Heart left ventricle (tissue), 16 donors: ENCODE data around the gene SLC12A5. TPM values are rescaled to one million over a fixed set of nuclear protein-coding genes. Genes with fewer than 3 reads are reported as not detected.

Experiments
- ATAC-seq, 4 donors: fragments of 200-7000 bp; cut with Tn5 transposase; one replicate each; pipeline ENCODE4 v1.9.1; 2020 to 2022; ENCODE audit warnings: moderate library complexity in 4 of 4, mild to moderate bottlenecking in 3 of 4, moderate number of reproducible peaks in 1 of 4
- DNase-seq, 5 donors: peaks; one replicate each; pipeline ENCODE4 v3.0.0-alpha.2; 2020
- H3K27ac ChIP-seq, 12 donors: fragments of 200-600 bp; sonication (generic) in 4 of 12; one replicate each; pipeline versions ENCODE4 v1.5.0 to v1.8.0; 2016 to 2022; ENCODE audit warnings: mild to moderate bottlenecking in 2 of 12
- H3K27me3 ChIP-seq, 9 donors: fragments of 200-600 bp; sonication (generic) in 2 of 9; one replicate each; pipeline versions ENCODE4 v1.5.1 to v1.8.0; 2016 to 2022; ENCODE audit warnings: mild to moderate bottlenecking in 3 of 9
- H3K36me3 ChIP-seq, 9 donors: fragments of 200-600 bp; sonication (generic) in 2 of 9; one replicate each; pipeline versions ENCODE4 v1.5.0 to v1.8.0; 2018 to 2022; ENCODE audit warnings: mild to moderate bottlenecking in 2 of 9
- H3K4me1 ChIP-seq, 12 donors: fragments of 200-600 bp; sonication (generic) in 4 of 12; one replicate each; pipeline versions ENCODE4 v1.5.0 to v1.8.0; 2016 to 2022; ENCODE audit warnings: mild to moderate bottlenecking in 3 of 12
- H3K4me3 ChIP-seq, 12 donors: fragments of 200-600 bp; sonication (generic) in 4 of 12; one replicate each; pipeline versions ENCODE4 v1.5.0 to v1.8.0; 2017 to 2022; ENCODE audit warnings: mild to moderate bottlenecking in 9 of 12, moderate library complexity in 4 of 12
- H3K9me3 ChIP-seq, 12 donors: fragments of 200-600 bp; sonication (generic) in 4 of 12; one replicate each; pipeline versions ENCODE4 v1.5.0 to v1.8.0; 2016 to 2022; ENCODE audit warnings: mild to moderate bottlenecking in 1 of 12
- POLR2A ChIP-seq, 2 donors: fragments of 450-650 bp; IDR thresholded peaks; one replicate each; pipeline ENCODE4 v1.6.1; 2017; ENCODE audit warnings: antibody characterized with exemption in 2 of 2, mild to moderate bottlenecking in 2 of 2, moderate library complexity in 2 of 2
- WGBS, 4 donors: extraction: QIAGEN DNeasy Blood & Tissue Kit in 2 of 4; methylation state at CpG; one replicate each; pipeline versions ENCODE4 v1.1.5 to v1.1.7; 2013 to 2018; 5-methylcytosine and 5-hydroxymethylcytosine counted together
- intact Hi-C, 10 donors: fragments of 100-400 bp; cut with DNase I; formaldehyde crosslinking; loops; one replicate each; pipeline versions ENCODE4 v1.11.1 to v1.14.2; 2022
- polyA plus RNA-seq, 2 donors: library from polyadenylated mRNA; stranded (reverse); fragments of 200-250 nt; gene quantifications; one replicate each; pipeline ENCODE4 v1.2.3, GENCODE V29; 2013
- total RNA-seq, 9 donors: library from RNA; depleted of rRNA in 2 of 9; stranded (reverse); fragments of >200 nt in 2 of 9; fragmentation: NEBNext Ultra II Directional in 3 of 9; extraction: Animal tissue kit (Norgen Biotek cat#: 25700) in 3 of 9; gene quantifications; one replicate each; pipeline versions ENCODE4 v1.1.0 to v1.2.4, GENCODE V29; 2016 to 2023
- TF ChIP-seq, protein P1 (sequence below), 12 donors: fragments of 200-600 bp; sonication (generic) in 4 of 12; IDR thresholded peaks; one replicate each; pipeline versions ENCODE4 v1.5.0 to v1.8.0; 2018 to 2022; ENCODE audit warnings: antibody characterized with exemption in 12 of 12, mild to moderate bottlenecking in 5 of 12
- donor health status: ischemic (EF 13 %, LVEDD 7.1; RV severe dilation, severe dysfunction).
- donor health status: healthy with polysubstance abuse.
- donor health status: DM: no; HTN: yes; CAD: no.
- donor health status: DM: no; HTN: no; CAD: no.
- donor health status: ischemic (EF 25% LVEDD 6.9; RV normal size, moderate dysfunction).
- donor health status: ischemic (EF 25% LVEDD 5.7; RV mildly dilated, moderate dysfunction).
- donor health status: healthy.
- donor health status: DM: yes; HTN: yes; CAD: no.
- donor health status: ischemic (EF 35%, LVEDD 5.7; RV mildly dilated, moderate dysfunction).
- donor health status: nonischemic (EF 11% LVEDD 7.7; RV severe dilation, severe dysfunction).
- donor health status: DM: yes; HTN: yes; CAD: no.
- donor health status: PGD.
- donor health status: ischemic (EF 29% LVEDD 5.4; RV normal size, mild dysfunction).
- donor health status: nonischemic (EF 23%, LVEDD 6.1; RV moderate dilation, normal function).

Gene SLC12A5
- total and polyA plus RNA-seq, 11 donors: 0.73 to 1.7 (median 1.2) TPM; not detected in 8

DNA sequence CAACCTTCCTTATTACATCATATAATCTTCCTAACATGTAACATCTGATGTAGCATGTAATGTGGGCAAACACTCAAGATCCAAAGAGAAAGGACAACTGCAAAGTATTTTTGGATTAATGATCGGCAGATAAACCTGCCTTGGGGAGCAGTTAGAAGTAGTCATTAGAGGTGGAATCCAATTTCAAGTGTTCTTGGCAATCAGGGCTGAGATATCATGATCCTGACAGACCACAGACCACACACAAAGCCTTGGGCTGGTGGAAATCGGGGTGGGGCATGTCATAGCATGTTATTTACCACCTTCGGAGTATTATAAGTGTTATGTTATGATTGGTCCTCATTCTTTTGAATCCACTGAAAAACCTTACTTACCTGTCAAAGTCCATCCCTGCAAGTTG lies 44.4 kb downstream of the SLC12A5 start:
- no peaks in the 10 kb centered on the region for H3K9me3 ChIP-seq
- 58 to 69% (median 63%) methylated on average over 3 of the region's 3 CpGs for WGBS, 4 donors
- ATAC-seq: no peak
- H3K36me3 ChIP-seq: peaks cover 0 to 76% (median 61%) of the 10 kb centered on the region in 9 donors
- no peaks in the 10 kb centered on the region for H3K27me3 ChIP-seq
- H3K4me3 ChIP-seq: no peak overlapping the region
- no peak for DNase-seq
- no peak for TF ChIP-seq POLR2A (IDR thresholded peaks at IDR 0.05)
- TF ChIP-seq, protein P1, sequence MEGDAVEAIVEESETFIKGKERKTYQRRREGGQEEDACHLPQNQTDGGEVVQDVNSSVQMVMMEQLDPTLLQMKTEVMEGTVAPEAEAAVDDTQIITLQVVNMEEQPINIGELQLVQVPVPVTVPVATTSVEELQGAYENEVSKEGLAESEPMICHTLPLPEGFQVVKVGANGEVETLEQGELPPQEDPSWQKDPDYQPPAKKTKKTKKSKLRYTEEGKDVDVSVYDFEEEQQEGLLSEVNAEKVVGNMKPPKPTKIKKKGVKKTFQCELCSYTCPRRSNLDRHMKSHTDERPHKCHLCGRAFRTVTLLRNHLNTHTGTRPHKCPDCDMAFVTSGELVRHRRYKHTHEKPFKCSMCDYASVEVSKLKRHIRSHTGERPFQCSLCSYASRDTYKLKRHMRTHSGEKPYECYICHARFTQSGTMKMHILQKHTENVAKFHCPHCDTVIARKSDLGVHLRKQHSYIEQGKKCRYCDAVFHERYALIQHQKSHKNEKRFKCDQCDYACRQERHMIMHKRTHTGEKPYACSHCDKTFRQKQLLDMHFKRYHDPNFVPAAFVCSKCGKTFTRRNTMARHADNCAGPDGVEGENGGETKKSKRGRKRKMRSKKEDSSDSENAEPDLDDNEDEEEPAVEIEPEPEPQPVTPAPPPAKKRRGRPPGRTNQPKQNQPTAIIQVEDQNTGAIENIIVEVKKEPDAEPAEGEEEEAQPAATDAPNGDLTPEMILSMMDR (IDR thresholded peaks at IDR 0.05): no peak
- H3K4me1 ChIP-seq: peaks cover 0 to 12% (median 0%) of the 10 kb centered on the region in 12 donors
- intact Hi-C loops: loop anchor here in 1 of 10 donors (10.0 kb wide), 1 partner anchor 49 kb away; the partner anchor contains the start of gene SLC12A5
- no peak overlapping the region for H3K27ac ChIP-seq

- intact Hi-C loops: loop anchor here in 1 of 10 donors (10.0 kb wide), 1 partner anchor 49 kb away; the partner anchor contains the start of gene SLC12A5
- TF ChIP-seq POLR2A (IDR thresholded peaks at IDR 0.05): no peak
- TF ChIP-seq, protein P1 (IDR thresholded peaks at IDR 0.05): no peak
- DNase-seq: no peak
- Histone ChIP-seq H3K4me1 (peaks cover 0 to 12% (median 0%) of the 10 kb centered on the region in 12 donors), H3K4me3 (no peak overlapping the region), H3K27me3 (no peaks in the 10 kb centered on the region), H3K27ac (no peak overlapping the region), H3K9me3 (no peaks in the 10 kb centered on the region), H3K36me3 (peaks cover 0 to 76% (median 61%) of the 10 kb centered on the region in 9 donors)
- 70 to 79% (median 72%) methylated on average over 3 of the region's 3 CpGs for WGBS, 4 donors
- ATAC-seq: no peak
Measured at GRCh38 chr20:46074006-46074405, 45.0 kb downstream of the SLC12A5 start.

DNA sequence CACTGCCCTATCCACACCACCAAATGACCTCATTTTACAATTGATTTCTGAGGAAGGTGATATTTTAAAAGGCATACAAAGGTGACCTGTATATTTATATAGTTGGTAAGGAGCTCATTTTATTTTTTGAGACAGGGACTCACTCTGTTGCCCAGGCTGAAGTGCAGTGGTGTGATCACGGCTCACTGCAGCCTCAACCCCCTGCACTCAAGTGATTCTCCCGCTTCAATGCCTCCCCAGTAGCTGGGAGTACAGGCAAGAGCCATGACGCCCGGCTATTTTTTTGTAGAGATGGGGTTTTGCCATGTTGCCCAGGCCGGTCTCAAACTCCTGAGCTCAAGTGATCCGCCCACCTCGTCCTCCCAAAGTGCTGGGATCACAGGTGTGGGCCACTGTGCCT lies 47.8 kb downstream of the SLC12A5 start:
- ATAC-seq (no peak), DNase-seq (no peak)
- Histone ChIP-seq H3K36me3 (peaks cover 0 to 67% (median 53%) of the 10 kb centered on the region in 9 donors), H3K4me3 (no peak overlapping the region), H3K27me3 (no peaks in the 10 kb centered on the region), H3K9me3 (no peaks in the 10 kb centered on the region), H3K27ac (no peak overlapping the region), H3K4me1 (peaks cover 0 to 22% (median 13%) of the 10 kb centered on the region in 12 donors)
- 82 to 92% (median 87%) methylated on average over 7 of the region's 7 CpGs for WGBS, 4 donors
- intact Hi-C loops: loop anchor here in 1 of 10 donors (10.0 kb wide), 1 partner anchor 52 kb away; the partner anchor contains the start of gene SLC12A5
- no peak for TF ChIP-seq POLR2A (IDR thresholded peaks at IDR 0.05)
- TF ChIP-seq, protein P1 (IDR thresholded peaks at IDR 0.05): no peak

DNA sequence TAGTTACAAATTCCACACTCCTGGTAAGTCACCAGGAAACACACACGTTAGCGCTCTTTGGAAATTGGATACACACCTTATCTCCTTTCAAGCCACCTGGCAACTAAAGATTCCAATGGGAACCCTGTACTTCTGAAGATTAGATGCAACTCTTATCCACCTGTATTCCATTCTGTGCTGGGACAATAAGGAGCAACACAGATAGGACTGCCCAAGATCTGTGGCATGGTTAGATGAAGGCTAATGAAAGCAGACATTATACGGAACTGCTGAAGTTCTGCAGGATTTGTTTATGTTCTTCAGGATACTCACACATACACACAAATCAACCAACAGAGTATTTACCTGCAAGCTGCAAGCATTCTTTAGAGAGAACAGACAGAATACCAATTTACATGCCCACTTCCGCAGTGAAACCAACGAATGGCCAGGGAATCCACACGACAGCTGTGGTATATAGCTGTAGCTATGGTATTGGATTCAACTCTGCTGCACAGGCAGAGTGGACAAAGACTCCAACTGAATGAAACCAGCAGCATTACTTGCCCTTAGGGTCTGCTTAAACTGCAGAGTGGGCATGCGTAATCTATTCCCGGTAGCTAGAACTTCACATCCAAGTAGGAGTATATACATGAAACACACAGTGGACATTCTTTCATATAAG lies 48.8 kb downstream of the SLC12A5 start:
- intact Hi-C loops: loop anchor here in 1 of 10 donors (10.0 kb wide), 1 partner anchor 53 kb away; the partner anchor contains the start of gene SLC12A5
- H3K27me3 ChIP-seq: no peaks in the 10 kb centered on the region
- no peak overlapping the region for H3K4me3 ChIP-seq
- no peaks in the 10 kb centered on the region for H3K9me3 ChIP-seq
- DNase-seq (no peak), ATAC-seq (no peak)
- 88 to 94% (median 93%) methylated on average over 8 of the region's 8 CpGs for WGBS, 4 donors
- peaks cover 0 to 65% (median 53%) of the 10 kb centered on the region in 9 donors for H3K36me3 ChIP-seq
- H3K4me1 ChIP-seq: peaks cover 0 to 32% (median 22%) of the 10 kb centered on the region in 12 donors
- no peak overlapping the region for H3K27ac ChIP-seq
- no peak for TF ChIP-seq POLR2A (IDR thresholded peaks at IDR 0.05)
- TF ChIP-seq, protein P1 (IDR thresholded peaks at IDR 0.05): no peak
